Left renal cortex interstitium (tissue), 4 donors: Measurements from ENCODE around the gene GUCY2C. TPM values are rescaled to one million over a fixed set of nuclear protein-coding genes. Genes with fewer than 3 reads are reported as not detected.
"Not testable (repeated sequence)": the region's sequence is repeated elsewhere in the genome, so short reads cannot be mapped to it uniquely, and the experiment has no call there.

ENCODE experiments used
- DNase-seq, 4 donors: peaks; one replicate each; pipeline ENCODE4 v3.0.0-alpha.2; 2013; ENCODE audit warnings: low read depth in 4 of 4, low spot score in 2 of 4, missing footprints in 1 of 4
- polyA plus RNA-seq, 4 donors: library from polyadenylated mRNA; unstranded; fragments of 120-200 nt; gene quantifications; one replicate each; pipeline ENCODE4 v1.2.1, GENCODE V29; 2013; ENCODE audit not compliant: insufficient read length in 4 of 4

GUCY2C gene
- under 1 TPM; 0.43 to 0.65 (median 0.54) TPM for polyA plus RNA-seq

GRCh38 chr12:14696265-14696741, at the start of gene GUCY2C:
TSS of gene GUCY2C (minus strand) at chr12:14696599. CDS start at chr12:14696448, 151 bp downstream.
- no peak for DNase-seq

GRCh38 chr12:14743061-14743460, 46.7 kb upstream of the GUCY2C start:
- DNase-seq: no peak

DNA sequence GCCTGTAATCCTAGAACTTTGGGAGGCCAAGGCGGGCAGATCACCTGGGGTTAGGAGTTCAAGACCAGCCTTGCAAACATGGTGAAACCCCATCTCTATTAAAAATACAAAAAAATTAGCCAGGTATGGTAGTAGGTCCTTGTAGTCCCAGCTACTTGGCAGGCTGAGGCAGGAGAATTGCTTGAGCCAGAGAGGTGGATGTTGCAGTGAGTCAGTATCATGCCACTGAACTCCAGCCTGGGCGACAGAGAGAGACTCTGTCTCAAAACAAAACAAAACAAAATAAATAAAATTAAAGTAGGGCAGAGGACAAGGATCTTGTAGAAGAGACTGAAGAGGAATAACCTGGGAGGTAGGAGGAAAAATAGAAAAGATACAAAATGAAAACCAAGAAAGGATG, 45.5 kb upstream of the GUCY2C start:
- no peak for DNase-seq

GRCh38 chr12:14741153-14741552, 44.8 kb upstream of the GUCY2C start:
- DNase-seq: no peak

DNA sequence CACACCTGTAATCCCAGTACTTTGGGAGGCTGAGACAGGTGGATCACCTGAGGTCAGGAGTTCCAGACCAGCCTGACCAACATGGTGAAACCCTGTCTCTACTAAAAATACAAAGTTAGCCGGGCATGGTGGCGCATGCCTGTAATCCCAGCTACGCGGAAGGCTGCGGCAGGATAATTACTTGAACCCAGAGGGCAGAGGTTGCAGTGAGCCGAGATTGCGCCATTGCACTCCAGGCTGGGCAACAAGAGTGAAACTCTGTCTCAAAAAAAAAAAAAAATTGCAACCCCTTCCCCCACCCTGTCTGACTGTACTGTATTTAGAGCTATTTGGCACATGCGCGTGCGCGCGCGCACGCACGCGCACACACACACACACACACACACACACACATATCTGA, 40.0 kb upstream of the GUCY2C start:
- not testable (repeated sequence) for DNase-seq

- no peak for DNase-seq
Measured at GRCh38 chr12:14731821-14732220, 35.4 kb upstream of the GUCY2C start.

DNA sequence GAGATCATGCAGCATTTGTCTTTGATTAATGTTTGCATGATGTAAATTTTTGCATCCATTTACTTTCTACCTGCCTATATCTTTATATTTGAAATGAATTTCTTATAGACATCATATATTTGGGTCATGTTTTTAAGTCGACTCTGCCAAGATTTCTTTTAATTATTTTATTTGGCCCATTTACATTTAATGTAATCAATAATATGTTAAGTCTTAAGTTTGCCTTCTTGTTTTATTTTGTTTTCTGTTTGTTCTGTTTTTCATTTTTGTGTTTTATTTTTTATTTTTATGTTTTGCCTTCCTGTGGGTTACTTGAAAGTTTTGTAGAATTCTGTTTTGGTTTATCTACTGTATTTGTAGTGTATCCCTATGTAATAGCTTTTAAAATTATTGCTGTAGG, 33.2 kb upstream of the GUCY2C start:
- no peak for DNase-seq

GRCh38 chr12:14723763-14724162, 27.4 kb upstream of the GUCY2C start:
- DNase-seq: no peak

- no peak for DNase-seq
Measured at GRCh38 chr12:14716848-14717444, 20.5 kb upstream of the GUCY2C start.

- no peak for DNase-seq
Measured at GRCh38 chr12:14714437-14714836, 18.0 kb upstream of the GUCY2C start.

DNA sequence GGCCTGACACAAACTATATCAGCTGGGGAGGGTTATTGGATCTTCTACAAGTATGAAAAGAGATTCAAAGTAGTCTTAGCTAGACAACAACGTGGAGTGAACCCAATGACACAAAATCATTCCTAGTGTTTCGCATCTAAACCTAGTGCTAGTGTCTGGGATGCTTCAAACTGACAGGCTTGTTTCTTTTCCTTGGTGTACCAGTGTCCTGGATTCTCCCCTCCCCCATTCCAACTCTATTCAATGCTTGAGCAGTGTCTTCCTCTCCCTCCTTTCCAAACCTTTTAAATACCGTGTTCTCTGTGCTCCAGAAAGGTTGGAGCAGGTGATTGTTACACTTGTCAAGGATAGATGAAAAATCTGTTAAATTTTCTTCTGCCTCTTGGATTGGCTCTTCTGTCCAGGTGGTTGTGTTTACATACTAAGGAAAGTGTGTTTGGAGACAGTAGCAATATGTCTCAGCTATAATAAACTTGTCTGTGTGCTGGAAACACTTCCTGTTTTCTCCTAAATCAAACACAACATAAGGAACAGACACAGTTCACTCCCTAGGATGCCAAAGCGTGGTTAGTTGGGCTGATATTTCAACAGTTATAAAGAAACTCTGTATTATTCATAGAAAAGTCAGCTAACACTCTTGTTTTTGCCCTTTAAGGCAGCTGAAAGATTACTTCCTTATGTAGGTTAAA, 14.4 kb upstream of the GUCY2C start:
- no peak for DNase-seq

GRCh38 chr12:14701809-14702568, 5.6 kb upstream of the GUCY2C start:
- DNase-seq: no peak

- no peak for DNase-seq
Measured at GRCh38 chr12:14700935-14701334, 4.5 kb upstream of the GUCY2C start.

GRCh38 chr12:14699923-14700322, 3.5 kb upstream of the GUCY2C start:
- DNase-seq: no peak

- DNase-seq: no peak
Measured at GRCh38 chr12:14698555-14698954, 2.2 kb upstream of the GUCY2C start.

DNA sequence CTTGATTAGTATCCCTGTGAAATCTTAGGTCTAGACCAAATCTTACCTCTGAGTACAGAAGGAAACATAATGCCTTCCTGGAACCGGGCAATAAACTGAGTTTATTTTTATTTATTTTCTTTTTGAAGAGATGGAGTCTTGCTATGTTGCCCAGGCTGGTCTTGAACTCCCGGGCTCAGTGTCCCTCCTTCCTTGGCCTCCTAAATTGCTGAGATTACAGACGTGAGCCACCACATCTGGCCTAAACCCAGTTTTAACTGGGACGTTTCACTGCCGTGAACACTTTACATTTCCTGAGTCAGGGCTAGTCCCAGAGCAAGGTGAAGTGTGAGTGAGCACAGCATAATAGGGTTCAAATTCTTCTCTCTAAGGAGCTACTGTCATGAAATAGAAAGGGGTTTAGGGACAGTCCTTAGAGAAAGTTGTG, 671 bp downstream of the GUCY2C start:
- no peak for DNase-seq

DNA sequence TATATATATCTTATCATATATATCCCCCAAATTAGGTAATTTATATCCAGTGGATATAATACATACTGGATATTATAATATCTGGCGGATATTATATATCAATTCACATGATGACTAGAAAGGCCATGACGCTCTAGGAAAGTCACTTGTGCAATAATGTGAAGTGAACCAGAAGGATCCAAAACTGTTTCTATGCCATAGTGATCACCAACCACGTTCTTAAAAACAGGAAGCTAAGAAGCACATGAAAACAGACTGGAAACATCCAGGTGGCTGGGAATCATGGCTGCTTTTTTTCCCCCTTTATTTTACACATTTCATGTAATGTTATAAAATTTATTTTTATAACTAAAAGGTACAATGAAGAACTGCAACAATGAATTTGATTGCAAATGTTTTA, 1.4 kb downstream of the GUCY2C start:
- DNase-seq: no peak

DNA sequence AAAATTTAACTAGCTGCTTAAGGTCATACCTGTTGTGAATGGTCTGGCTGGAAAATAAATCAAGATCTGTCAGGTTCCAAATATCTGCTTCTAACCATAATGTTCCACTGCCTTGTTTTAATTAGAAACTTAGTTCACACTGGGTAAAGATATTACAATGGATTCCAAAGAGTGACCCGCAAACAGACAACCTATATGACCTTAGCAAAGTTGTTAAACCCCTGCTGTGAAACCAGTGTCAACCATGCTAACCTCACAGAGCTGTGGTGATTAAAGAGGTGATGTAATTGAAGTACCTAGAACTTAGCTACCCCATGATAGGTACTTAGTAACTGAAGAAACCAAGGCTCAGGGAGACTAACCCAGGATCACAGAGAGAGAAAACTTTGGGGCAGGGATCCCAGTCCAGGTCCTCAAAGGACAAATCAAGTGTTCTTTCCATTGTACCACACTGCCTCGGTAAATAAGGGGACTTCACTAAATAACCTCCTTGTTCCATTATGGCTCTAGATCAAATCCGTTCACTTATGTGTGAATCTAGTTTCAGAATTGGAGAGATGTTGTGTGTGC, 2.2 kb downstream of the GUCY2C start:
- DNase-seq: no peak

DNA sequence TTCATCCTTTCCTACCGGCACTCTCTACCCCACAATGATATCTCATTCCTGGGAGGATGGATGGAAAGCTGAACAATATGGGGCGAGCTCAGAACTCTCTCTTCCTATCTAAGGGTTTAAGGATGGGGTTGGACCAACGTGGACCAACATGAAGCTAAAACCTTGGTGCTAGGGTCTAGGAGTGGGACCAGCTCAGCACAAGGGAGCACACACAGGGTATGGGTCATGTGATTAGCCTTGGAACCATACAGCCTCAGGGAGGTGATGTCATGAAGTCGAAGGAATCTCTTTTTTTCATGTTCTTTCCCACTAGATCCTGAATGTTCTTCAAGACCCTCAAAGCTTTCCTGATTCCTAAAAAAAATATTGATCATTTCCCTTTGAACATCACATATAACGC, 3.3 kb downstream of the GUCY2C start:
- DNase-seq: no peak

DNA sequence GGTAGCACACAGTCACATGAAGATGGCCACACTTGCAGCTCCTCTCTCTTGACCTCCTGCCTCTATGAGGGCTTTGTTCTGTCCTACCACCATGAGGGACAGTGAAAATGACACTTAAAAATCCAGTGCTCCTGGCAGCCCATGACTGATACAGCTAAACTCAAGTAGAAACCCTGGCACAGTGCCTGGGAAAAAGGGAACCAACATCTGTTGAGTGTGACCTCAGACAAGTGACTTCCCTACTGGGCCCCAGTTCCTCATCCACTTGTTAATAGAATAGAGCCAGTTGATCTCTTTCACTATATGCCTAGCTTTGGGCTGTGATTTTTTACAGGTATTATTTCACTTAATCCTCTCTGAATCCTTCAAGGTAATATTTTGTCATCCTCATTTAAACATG, 4.8 kb downstream of the GUCY2C start:
- DNase-seq: no peak

DNA sequence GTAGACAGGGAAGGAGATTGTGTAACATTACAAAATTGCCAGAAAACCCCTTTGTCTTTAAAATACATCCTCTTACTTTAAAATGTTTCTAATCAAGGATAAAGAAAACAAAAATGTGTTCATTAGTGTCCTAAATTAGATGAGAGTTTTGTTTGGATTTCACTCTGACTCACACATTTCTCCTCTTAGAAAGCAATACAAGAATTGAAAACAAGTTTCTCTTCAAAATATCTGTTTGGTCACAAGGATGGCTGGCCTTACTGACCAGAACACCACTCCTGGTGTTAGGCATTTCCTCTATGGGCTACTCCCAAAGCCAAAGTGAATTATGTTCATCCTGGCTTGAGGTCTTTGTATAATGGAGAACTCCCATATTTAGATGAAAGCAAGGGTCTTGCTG, 6.4 kb downstream of the GUCY2C start:
- DNase-seq: no peak
